ENCODE data around the gene TBATA.

Gene TBATA

GRCh38 chr10:70762441-70763175, 22.6 kb downstream of the TBATA start:
- no peak overlapping the region for H3K4me3 ChIP-seq (ENCODE audit: low read length)
- DNase-seq (ENCODE audit: low read depth): no peak
- TF ChIP-seq, protein P1, sequence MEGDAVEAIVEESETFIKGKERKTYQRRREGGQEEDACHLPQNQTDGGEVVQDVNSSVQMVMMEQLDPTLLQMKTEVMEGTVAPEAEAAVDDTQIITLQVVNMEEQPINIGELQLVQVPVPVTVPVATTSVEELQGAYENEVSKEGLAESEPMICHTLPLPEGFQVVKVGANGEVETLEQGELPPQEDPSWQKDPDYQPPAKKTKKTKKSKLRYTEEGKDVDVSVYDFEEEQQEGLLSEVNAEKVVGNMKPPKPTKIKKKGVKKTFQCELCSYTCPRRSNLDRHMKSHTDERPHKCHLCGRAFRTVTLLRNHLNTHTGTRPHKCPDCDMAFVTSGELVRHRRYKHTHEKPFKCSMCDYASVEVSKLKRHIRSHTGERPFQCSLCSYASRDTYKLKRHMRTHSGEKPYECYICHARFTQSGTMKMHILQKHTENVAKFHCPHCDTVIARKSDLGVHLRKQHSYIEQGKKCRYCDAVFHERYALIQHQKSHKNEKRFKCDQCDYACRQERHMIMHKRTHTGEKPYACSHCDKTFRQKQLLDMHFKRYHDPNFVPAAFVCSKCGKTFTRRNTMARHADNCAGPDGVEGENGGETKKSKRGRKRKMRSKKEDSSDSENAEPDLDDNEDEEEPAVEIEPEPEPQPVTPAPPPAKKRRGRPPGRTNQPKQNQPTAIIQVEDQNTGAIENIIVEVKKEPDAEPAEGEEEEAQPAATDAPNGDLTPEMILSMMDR (IDR thresholded peaks at IDR 0.05; ENCODE audit: insufficient read depth, low read depth, low read length, missing control alignments): no peak

DNA sequence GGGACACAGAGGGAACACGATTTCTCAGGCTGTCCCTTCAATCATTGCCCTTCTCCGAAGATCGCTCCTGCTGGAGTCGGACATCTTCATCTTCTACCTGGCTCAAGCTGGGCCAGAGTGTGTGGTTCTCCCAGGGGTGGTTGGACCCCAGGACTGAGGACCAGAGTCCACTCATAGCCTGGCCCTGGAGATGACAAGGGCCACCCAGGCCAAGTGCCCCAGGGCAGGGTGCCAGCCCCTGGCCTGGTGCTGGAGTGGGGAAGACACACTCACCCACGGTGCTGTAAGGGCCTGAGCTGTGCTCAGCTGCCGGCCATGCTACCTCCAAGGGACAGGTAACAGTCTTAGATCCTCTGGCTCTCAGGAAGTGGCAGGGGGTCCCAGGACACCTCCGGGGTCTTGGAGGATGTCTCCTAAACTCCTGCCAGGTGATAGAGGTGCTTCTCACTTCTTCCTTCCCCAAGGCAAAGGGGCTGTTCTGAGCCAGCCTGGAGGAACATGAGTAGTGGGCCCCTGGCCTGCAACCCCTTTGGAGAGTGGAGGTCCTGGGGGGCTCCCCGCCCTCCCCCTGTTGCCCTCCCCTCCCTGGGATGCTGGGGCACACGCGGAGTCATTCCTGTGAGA, 23.3 kb downstream of the TBATA start:
- TF ChIP-seq, protein P1 (IDR thresholded peaks at IDR 0.05; ENCODE audit: insufficient read depth, low read depth, low read length, missing control alignments): no peak
- DNase-seq (ENCODE audit: low read depth): no peak
- H3K4me3 ChIP-seq (ENCODE audit: low read length): no peak overlapping the region

GRCh38 chr10:70761031-70761601, 24.1 kb downstream of the TBATA start:
- H3K4me3 ChIP-seq (ENCODE audit: low read length): no peak overlapping the region
- DNase-seq (ENCODE audit: low read depth): no peak
- TF ChIP-seq, protein P1 (IDR thresholded peaks at IDR 0.05; ENCODE audit: insufficient read depth, low read depth, low read length, missing control alignments): peak; percentile 17

- TF ChIP-seq, protein P1 (IDR thresholded peaks at IDR 0.05; ENCODE audit: insufficient read depth, low read depth, low read length, missing control alignments): no peak
- no peak for DNase-seq (ENCODE audit: low read depth)
- H3K4me3 ChIP-seq (ENCODE audit: low read length): no peak overlapping the region
Measured at GRCh38 chr10:70760271-70760787, 24.8 kb downstream of the TBATA start.

- H3K4me3 ChIP-seq (ENCODE audit: low read length): no peak overlapping the region
- peak; percentile 46 for DNase-seq (ENCODE audit: low read depth)
- TF ChIP-seq, protein P1 (IDR thresholded peaks at IDR 0.05; ENCODE audit: insufficient read depth, low read depth, low read length, missing control alignments): no peak
Measured at GRCh38 chr10:70759781-70760180, 25.4 kb downstream of the TBATA start.

DNA sequence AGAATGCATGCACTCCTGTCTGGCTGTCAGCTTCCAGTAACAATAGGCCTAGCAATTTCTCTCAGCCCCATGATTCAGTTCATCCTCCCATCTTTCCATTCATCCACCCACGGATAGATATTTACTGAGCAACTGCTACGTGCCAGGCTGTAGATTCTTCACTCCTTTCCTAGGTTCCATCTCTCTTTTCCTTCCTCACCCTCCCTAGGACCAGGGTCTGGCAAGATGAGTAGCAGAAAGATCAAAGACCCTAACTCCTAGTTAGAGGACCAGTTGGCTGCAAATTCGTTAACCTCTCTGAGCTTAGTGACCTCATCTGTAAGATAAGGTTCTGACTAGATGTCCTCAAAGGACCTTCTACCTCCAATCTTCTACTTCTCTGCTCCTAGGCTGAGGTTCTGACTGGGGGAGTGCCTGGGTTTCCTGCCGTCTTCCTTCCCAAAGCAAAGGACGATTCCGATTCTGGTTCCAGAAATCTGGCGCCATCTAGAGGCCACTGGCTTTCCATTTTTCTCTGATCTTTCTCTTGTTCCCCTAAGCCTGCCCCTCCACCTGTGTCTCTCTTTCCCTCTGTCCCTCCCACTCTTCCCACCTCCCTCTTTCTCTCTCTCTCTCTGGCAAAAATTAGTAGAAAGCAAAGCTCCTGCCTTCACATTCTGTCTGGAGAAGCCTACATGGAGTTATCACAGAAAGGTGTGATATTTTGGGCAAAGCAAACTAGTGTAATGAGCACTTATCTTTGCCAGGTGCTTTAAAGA, 26.2 kb downstream of the TBATA start:
- DNase-seq (ENCODE audit: low read depth): peak; percentile 70
- TF ChIP-seq, protein P1 (IDR thresholded peaks at IDR 0.05; ENCODE audit: insufficient read depth, low read depth, low read length, missing control alignments): peak; percentile 79
- no peak overlapping the region for H3K4me3 ChIP-seq (ENCODE audit: low read length)

Measured in epithelial cell of esophagus (primary cell).